ENCODE measurements around the gene SNCAIP.

GRCh38 chr5:122390154-122390553, 78.1 kb downstream of the SNCAIP start:
- no peak for TF ChIP-seq TAF1 (IDR thresholded peaks at IDR 0.05; ENCODE audit: low read depth, low read length)
- TF ChIP-seq POLR2A (IDR thresholded peaks at IDR 0.05; ENCODE audit: low read depth, low read length): no peak
- no peak for TF ChIP-seq POLR2AphosphoS5 (IDR thresholded peaks at IDR 0.05; ENCODE audit: low read depth, low read length)
- TF ChIP-seq PAX5 (IDR thresholded peaks at IDR 0.05; ENCODE audit: insufficient read depth, low read length, severe bottlenecking): no peak
